Bronchial epithelial cell (primary cell): ENCODE measurements around the gene TRAPPC6A. TPM values are rescaled to one million over a fixed set of nuclear protein-coding genes. Genes with fewer than 3 reads are reported as not detected.

Source experiments
- DNase-seq: peaks from one replicate; pipeline ENCODE4 v3.0.0-alpha.2; 2010; ENCODE audit warnings: low read depth
- FAIRE-seq: peaks from 2 replicates; lab custom pipeline; 2011; peaks lifted over from hg19 to GRCh38; lab: Jason Lieb, UNC
- H3K27me3 ChIP-seq: 2 replicates; pipeline ENCODE4 v1.5.1; 2011; ENCODE audit warnings: low read length; ENCODE audit not compliant: control insufficient read depth, insufficient read depth
- H3K36me3 ChIP-seq: 2 replicates; pipeline ENCODE4 v1.5.1; 2011; ENCODE audit warnings: low read length; ENCODE audit not compliant: control insufficient read depth, insufficient read depth
- H3K4me3 ChIP-seq: 2 replicates; pipeline ENCODE4 v1.5.1; 2011; ENCODE audit warnings: mild to moderate bottlenecking, low read depth, low read length, control low read depth
- total RNA-seq: library from RNA; depleted of rRNA; stranded (reverse); fragments of >200 nt; gene quantifications from 2 replicates; pipeline ENCODE4 v1.2.1, GENCODE V29; 2014
- TF ChIP-seq, protein P1 (sequence below): IDR thresholded peaks from 2 replicates; pipeline ENCODE4 v1.5.1; 2011; ENCODE audit warnings: mild to moderate bottlenecking, moderate library complexity, low read length, control low read depth, inconsistent platforms; ENCODE audit not compliant: insufficient read depth, severe bottlenecking

The TRAPPC6A gene
- total RNA-seq, 1 donor from 2014 or later: 24.5 TPM

DNA sequence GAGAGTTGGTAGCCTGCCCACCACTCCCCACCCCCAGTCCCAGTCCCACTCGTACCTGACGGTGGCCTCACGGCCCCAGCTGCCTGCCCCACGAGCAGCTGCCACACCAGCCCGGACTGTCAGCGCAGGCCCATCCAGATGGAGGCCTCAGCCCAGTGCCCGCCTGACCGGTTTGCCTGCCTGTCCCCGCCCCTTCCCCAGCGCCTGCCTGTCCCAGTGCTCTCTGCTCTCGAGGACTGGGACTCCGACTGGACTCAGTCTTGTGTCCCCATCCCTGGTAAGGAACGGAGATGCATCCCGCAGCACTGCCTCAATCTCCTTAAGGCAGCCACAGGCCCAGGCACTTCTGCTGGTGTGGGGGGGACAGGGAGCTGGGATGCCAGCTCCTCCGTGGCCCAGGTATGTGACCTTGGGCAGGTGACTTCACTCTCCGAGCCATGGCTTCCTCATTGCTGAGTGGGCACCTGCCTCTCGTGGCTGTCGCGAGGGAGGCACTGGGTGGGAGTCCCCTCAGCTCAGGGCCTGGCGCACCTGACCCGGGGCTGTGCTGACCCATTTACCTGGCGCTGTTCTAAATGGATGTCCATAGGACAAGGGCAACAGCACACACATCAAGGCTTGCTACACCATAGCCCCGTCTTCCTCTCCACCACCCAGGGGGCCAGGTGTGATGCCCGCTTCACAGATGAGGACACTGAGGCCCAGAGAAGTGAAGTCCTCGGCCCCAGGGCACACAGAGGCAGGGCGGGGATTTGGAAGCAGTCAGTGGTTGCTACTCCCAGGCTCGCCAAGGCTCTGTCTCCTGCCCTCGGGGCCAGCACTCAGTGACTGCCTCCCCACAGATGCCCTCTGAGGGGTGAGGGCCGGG, 16.9 kb downstream of the TRAPPC6A start, which contains the start of gene NKPD1:
NKPD1 (minus strand) TSS at position 113 of the 868 bp plus-strand sequence. CDS start 832 bp downstream, outside the sequence.
- H3K27me3 ChIP-seq: no peaks in the 10 kb centered on the region
- FAIRE-seq: no peak
- DNase-seq: peak; percentile 34
- TF ChIP-seq, protein P1, sequence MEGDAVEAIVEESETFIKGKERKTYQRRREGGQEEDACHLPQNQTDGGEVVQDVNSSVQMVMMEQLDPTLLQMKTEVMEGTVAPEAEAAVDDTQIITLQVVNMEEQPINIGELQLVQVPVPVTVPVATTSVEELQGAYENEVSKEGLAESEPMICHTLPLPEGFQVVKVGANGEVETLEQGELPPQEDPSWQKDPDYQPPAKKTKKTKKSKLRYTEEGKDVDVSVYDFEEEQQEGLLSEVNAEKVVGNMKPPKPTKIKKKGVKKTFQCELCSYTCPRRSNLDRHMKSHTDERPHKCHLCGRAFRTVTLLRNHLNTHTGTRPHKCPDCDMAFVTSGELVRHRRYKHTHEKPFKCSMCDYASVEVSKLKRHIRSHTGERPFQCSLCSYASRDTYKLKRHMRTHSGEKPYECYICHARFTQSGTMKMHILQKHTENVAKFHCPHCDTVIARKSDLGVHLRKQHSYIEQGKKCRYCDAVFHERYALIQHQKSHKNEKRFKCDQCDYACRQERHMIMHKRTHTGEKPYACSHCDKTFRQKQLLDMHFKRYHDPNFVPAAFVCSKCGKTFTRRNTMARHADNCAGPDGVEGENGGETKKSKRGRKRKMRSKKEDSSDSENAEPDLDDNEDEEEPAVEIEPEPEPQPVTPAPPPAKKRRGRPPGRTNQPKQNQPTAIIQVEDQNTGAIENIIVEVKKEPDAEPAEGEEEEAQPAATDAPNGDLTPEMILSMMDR: no peak
- H3K36me3 ChIP-seq: no peaks in the 10 kb centered on the region
- H3K4me3 ChIP-seq: no peak within 1 kb of the TSS

DNA sequence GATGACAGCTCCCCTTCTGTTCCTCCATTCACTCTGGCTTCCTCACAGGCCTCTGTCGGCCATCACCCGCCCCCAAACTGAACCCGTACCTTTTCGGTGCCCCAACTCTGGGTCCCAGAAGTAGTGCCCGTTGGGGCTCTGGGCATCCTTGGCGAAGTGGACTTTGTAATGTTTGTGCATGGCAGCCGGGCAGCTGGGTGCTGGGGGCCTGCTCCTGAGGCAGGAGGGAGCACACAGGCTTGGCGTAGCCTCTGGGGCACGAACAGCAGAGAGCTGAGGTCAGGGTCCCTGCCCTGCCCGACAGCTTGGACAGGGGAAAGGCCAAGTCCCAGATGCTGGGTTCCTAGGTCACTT, 18.1 kb downstream of the TRAPPC6A start:
- H3K27me3 ChIP-seq: no peaks in the 10 kb centered on the region
- DNase-seq: no peak
- FAIRE-seq: no peak
- no peaks in the 10 kb centered on the region for H3K36me3 ChIP-seq
- TF ChIP-seq, protein P1: no peak
- no peak overlapping the region for H3K4me3 ChIP-seq

DNA sequence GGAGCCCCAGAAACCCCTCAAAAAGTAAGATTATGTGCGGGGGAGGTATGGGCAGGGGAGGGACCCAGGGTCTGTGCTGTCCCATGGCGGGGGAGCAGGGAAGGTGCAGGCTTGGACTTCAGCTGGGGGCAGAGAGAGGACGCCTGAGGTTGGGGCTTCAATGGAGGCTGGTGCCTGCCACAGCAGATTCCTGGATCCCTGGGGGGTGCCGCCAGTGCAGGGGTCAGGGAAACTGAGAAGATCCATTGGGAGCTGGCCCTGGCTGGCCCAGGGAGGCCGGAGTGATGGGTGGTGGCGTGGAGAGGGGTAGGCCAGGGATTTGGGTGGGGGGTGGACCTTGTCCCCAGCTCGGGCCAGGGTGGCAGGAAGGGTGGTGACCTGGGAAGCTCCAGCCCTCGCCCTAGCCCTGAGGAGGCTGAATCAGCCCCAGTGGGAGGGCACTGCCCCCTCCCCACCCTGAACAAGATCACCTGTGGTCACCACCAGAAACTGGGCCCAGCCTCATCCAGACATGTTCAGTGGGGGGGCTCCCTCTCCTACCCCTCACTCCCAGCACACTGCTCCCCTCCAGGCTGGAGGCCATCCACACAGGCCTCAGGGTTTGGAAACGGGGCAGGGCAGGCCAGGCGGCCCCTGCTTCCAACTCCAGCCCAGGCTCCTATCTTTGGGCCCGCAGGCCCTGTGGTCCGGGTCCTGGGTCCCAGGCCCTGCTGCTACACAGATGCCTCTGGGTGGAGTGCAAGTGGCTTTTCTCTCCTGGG, 18.6 kb downstream of the TRAPPC6A start:
- TF ChIP-seq, protein P1: no peak
- Histone ChIP-seq H3K36me3 (no peaks in the 10 kb centered on the region), H3K4me3 (no peak overlapping the region), H3K27me3 (no peaks in the 10 kb centered on the region)
- FAIRE-seq (no peak), DNase-seq (no peak)

DNA sequence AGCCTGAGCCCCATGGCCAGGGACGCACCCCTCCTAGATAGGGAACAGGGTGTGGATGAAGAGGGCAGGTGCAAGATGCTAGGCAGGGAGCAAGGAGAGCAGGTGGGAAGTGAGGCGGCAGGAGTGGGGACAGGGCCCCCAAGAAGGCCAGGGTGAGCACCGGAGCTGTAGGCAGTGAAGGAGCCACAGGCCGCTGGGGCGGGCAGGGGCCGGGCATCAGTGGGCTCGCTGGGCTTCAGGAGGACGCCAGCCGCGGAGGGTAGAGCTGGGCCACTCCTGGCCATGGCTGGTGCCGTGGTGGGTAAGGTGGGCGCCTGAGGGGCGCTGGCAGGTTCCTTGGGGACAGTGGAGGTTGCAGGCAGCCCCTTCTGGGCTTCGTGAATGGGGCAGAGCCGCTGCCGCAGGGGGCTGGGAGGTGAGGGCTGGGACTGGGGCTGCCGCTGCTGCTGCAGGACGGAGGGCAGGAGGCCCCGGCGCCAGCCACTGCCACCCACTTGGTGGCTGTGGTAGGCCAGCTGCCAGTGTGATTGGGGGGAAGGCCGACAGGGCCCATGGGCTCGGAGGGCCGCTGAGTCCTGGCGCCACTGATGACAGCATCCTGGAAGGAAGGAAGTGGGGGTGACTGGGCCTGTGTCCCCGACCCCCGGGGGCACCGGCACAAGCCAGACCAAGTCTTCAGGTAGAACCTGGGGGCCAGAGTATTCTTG, 19.4 kb downstream of the TRAPPC6A start:
- Histone ChIP-seq H3K27me3 (no peaks in the 10 kb centered on the region), H3K4me3 (no peak overlapping the region), H3K36me3 (no peaks in the 10 kb centered on the region)
- FAIRE-seq: no peak
- TF ChIP-seq, protein P1: no peak
- no peak for DNase-seq

DNA sequence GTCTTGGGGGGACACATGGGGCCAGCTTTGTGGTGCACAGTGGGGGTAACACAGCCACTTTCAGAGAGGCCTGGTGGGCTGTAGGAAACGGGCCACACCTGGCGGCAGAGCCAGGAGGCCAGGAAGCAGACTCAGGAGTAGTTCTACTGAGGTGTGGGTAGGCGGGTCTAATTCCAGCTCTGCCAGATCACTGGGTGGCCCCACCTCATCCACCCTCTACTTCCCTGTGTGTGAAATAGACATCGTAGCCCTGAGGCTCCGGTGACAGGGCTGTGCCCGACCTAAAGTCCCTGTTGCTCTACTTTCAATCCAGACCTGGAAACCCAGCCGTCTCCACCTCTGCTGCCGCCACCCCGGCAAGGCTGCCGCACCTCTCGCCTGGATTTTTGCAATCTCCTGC, 21.3 kb downstream of the TRAPPC6A start:
- Histone ChIP-seq H3K27me3 (peaks cover 6% of the 10 kb centered on the region), H3K4me3 (no peak overlapping the region), H3K36me3 (no peaks in the 10 kb centered on the region)
- FAIRE-seq (peak; percentile 89), DNase-seq (no peak)
- TF ChIP-seq, protein P1: no peak
